Stimulated activated CD4-positive, alpha-beta T cell treated with anti-CD3 and anti-CD28 coated beads, Interleukin-1b, Interleukin-23, amount 100 ng/mL, for 48 hours (primary cell): ENCODE data around the gene EHBP1L1.

Source experiments
- DNase-seq: peaks from one replicate; pipeline ENCODE4 v3.0.0-alpha.2; 2020

Gene EHBP1L1

DNA sequence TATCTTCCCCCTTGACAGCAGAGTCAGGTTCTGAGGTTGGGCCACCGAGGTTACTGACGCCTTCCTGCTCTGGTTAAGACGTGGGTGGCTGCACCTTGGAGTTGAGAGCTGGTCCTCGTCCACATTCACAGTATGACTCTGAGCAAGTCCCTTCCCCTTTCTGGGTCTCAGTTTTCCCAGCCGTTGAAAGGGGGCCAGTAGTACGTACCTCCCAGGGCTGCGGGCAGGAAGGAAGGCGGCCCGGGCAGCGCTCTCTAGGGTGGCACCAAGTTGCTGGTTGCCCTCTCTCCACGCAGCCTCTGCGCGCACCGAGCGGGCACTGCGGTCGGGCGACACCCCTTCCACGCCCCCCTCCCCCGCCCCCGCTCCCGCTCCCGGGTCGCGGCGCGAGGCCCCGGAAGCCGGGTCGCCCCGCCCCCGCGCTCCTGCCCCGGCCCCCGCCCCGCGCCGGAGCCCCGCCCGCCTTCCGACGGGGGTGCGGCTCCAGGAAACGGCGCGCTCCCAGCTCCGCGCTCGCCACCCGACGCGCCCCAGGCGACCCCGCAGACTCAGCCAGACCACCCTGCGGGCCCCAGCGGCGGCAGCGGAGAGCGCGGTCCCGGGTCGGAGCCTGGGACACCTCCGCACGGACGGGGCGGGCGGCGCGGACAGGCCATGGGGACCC lies at the start of gene EHBP1L1:
Gene EHBP1L1, plus strand, starts transcription at position 486 of the 664 bp plus-strand sequence. CDS start 250 bp downstream, outside the sequence.
- peak; percentile 74 for DNase-seq

DNA sequence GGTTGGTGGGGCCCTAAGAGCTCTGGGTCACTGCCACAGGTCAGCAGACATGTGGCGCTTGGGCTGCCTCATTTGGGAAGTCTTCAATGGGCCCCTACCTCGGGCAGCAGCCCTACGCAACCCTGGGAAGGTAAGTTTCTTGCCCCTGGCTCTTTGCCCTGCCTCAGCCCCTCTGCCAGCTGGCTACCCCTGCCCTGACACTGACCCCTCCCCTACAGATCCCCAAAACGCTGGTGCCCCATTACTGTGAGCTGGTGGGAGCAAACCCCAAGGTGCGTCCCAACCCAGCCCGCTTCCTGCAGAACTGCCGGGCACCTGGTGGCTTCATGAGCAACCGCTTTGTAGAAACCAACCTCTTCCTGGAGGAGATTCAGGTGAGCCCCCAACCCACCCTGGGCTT lies 49.1 kb upstream of the EHBP1L1 start:
- DNase-seq, result no peak

DNA sequence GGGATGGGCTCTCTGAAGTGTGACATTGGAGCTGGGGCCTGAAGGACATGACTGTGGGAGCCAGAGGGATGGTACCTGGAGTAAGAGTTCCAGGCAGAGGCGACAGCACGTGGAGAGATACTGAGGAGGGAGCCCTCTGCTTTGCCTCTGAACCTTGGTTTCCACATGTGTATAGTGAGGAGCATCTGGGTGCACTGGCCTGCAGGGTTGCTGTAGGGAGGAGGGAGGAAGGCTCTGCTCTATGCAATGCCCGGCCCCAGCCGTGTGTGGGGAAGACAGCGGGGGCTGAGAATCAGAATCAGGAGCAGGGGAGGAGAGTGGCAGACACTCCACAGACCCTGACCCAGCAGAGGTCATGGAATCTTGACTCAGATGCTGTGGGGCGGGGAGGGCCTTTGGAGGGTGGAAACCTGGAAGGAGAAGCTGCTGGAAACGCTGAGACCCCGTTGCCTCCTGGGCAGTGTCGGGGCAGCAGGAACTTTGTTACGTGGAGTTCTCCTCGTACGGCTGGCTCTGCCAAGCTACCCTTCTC lies 47.0 kb upstream of the EHBP1L1 start:
- DNase-seq, result no peak

DNA sequence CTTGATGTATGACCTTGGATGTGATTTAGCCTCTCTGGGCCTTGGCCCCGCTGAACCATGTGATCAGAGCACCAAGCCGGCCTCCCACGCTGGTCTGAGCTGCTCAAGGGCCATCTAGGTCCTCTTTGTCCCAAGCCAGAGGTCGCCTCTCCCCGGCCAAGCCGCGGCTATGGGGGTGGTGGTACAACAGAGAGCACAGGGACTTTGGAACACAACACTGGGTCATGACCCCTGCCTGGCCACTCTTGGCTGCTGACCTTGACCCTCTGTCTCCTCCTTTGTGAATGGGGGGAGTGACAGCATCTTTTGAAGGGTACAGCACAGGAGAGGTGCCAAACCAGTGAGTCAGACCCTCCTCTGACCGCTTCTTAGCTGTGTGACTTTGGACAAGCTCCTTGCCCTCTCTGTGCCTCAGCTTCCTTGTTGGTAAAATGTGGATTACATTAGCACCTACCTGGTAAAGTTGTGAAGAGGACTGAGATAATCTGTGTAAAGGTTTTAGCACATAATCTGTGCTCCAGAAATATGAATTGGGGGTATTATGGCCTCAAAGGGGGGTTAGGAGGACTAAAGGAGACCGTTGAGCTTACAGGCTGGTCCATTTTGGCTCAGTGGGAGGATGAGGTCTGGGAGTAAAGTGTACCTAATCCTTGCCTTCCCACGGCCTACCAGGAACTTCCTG lies 46.2 kb upstream of the EHBP1L1 start:
- no peak for DNase-seq

DNA sequence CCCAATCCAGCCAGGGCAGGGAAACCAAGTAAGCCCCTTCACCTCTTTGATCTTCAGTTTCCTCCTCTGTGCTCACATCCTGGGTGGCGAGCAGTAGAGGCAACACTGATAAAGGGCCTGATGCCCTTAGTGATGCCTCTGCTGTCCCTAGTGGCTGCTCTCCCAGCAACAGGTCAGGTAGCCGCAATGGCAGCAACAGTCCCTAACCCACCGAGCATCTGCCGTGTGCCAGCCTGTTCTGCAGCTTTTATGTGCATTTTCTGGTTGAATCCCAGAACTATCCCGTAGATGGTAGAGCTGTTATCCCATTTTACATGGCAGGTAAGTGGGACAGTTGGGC lies 45.7 kb upstream of the EHBP1L1 start:
- no peak for DNase-seq

DNA sequence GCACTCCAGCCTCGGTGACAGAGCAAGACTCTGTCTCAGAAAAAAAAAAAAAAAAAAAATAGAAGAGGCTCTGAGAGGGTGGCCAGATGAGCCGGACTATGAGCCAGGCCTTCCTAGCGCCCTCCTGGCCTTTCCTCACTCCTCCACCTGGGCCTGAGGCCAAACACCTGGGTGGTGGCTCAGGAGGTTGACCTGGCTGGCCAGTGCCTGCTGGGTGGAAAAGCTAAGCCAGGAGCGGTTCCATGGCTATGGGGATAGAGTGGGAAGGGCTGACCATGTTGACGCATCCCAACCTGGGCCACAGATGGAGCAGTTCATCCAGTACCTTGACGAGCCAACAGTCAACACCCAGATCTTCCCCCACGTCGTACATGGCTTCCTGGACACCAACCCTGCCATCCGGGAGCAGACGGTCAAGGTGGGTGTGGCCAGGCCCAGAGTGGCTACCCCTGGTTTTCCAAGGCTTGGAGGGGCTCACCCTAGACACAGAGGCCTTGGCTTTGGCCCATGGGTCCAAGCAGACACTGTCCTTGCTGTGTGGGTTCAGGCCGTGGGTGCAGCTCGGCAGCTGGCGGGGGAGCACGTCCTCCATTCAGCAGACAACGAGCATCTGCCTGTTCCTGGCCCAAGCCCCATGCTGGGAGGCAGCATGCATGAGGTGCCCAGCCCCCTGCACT lies 43.3 kb upstream of the EHBP1L1 start:
- DNase-seq, result no peak

DNA sequence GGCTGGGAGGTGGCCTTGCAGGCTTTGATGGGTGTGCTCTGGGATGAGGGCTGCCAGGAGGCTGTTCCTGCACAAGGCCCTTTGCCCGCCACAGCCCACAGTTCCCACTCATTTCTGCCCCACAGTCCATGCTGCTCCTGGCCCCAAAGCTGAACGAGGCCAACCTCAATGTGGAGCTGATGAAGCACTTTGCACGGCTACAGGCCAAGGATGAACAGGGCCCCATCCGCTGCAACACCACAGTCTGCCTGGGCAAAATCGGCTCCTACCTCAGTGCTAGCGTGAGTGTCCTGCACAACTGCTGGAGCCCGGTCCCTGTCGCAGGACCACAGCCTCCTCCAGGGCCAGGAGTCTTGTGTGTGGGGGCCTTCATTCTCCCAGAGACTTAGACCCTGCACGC lies 40.8 kb upstream of the EHBP1L1 start:
- DNase-seq, result no peak

DNA sequence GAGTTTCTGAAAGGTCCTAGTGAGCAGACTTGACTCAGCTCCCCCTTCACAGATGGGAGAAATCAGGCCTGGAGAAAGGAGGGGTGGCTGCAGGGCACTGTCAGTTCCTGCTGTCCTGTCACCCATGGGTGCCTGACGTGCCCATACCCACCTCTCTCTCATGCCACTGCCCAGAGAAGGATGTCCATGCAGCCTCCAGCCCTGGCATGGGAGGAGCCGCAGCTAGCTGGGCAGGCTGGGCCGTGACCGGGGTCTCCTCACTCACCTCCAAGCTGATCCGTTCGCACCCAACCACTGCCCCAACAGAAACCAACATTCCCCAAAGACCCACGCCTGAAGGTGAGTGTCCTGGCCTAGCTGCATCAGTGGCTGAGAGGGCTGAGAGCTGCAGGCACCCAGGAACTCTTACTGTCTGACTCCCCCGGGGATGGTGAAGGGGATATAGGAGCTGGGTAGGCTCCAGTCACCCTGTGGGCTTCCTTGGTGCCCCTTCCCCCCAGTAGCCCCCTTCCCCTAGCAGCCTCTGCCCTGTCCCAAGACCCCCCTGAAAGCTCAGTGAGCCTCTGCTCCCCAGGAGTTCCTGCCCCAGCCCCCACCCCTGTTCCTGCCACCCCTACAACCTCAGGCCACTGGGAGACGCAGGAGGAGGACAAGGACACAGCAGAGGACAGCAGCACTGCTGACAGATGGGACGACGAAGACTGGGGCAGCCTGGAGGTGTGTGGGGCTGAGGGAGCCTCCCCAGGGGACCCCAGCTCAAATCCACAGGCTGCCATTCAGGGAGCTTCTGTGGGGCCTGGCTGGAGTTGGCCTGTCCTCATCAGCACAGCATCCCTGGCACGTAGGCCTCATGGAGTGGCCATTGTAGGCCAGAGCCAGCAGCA lies 39.2 kb upstream of the EHBP1L1 start:
- no peak for DNase-seq

DNA sequence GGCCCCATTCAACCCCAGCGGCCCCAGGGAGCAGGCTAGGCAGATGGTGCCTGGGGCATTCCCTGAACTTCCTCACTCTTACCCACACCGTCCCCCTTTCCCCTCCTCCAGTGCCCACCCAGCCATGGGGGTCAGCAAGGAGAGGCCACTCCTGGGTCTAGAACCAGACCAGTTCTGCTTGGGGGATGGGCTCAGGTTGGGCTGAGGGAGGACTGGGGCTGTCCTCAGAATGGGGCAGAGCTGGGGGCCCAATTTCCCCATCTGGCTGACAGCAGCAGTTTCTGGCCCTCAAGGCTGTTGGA lies 38.6 kb upstream of the EHBP1L1 start:
- DNase-seq, result no peak

DNA sequence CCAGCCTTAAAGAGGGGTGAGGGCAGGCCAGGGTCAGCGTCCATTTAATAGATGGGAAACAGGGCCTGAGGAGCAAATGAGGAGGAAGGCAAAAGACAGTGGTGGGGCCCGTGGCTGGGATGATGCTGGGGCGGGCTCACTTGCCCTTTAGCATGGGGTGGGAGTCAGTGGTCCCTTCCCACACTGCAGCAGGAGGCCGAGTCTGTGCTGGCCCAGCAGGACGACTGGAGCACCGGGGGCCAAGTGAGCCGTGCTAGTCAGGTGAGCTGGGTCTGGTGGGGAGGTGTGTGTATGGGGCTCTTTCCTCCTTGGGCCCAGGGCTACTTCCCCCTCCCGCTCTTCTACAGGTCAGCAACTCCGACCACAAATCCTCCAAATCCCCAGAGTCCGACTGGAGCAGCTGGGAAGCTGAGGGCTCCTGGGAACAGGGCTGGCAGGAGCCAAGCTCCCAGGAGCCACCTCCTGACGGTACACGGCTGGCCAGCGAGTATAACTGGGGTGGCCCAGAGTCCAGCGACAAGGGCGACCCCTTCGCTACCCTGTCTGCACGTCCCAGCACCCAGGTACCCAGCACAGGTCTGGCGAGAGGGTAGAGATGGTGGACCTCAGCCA lies 38.1 kb upstream of the EHBP1L1 start:
- no peak for DNase-seq

DNA sequence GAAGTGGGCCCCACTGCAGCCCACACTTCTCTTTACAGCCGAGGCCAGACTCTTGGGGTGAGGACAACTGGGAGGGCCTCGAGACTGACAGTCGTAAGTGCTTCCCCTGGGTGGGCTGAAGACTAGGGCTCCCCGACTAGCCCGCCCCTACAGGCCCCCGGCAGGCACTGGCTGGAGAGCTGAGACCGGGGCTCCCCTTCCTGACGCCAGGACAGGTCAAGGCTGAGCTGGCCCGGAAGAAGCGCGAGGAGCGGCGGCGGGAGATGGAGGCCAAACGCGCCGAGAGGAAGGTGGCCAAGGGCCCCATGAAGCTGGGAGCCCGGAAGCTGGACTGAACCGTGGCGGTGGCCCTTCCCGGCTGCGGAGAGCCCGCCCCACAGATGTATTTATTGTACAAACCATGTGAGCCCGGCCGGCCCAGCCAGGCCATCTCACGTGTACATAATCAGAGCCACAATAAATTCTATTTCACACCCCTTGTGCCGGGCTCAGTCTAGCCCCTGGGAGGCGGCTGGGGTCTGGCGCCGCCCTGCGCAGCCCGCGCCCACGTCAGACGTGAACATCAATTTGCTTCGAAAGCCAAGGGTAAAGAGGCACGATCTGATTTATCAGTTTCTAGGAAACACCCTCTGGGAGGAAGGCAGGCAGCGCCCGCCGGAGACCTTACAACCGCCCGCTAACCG lies 37.5 kb upstream of the EHBP1L1 start:
- no peak for DNase-seq

DNA sequence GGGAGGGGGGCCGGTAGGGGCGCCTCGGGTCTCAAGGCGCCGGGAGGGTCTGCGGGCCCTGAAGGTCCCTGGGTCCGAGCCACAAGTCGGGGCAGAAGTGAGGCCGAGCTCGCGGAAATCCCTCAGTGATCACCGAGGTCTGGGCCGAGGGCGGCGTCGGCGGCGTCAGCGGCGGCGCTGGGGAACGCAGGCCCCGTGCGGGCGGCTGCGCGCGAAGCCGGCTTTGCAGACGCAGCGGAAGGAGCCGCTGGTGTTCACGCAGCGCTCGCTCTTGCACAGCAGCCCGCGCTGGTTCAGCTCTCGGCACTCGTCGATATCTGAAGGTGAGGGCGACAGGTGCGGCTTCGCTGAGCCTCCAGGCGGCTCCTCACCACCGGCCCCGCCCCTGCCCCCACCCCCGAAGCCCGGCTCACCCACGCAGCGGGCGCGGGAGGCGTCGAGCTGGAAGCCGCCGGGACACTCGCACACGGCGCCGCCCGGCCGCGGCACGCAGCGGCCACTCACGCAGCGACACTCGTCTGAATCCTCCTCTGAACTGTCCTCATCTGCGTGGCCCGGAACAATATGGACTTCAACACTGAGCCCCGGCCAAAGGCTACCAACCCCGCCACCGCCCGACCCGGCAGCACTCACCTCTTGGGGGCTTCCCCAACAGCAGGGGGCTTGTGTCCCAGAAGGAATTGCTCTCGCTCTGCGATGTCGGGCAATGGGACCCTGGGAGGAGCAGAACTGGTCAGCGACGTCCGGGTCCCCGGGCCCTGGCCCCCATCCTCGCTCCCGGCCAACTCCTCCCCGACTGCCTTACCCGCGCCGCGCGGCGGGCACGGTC lies 36.7 kb upstream of the EHBP1L1 start:
- no peak for DNase-seq

DNA sequence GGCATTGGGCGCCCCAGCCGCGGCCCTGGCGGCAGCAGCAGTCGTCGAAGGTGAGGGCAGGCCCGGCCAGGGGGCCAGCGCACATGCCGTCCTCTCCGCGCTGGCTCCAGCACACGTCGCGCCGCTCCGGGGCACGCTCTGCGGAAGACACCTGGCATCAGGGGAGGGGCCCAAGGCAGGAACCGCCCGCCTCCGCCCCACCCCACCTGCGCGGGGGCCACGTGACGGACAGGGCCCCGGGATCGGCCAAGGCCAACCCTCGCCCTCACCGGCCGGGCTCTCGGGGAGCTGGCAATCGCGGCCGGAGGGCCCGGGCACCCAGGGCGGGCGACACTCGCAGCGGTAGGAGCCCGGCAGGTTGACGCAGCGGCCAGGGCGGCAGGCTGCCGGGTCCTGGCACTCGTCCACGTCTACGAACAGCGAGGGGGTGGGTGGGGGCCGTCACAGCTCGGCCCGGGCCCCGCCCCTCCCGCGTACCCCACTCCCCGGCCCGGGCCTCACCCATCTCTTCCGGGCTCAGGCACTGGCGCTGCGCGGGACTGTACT lies 36.0 kb upstream of the EHBP1L1 start:
- no peak for DNase-seq

DNA sequence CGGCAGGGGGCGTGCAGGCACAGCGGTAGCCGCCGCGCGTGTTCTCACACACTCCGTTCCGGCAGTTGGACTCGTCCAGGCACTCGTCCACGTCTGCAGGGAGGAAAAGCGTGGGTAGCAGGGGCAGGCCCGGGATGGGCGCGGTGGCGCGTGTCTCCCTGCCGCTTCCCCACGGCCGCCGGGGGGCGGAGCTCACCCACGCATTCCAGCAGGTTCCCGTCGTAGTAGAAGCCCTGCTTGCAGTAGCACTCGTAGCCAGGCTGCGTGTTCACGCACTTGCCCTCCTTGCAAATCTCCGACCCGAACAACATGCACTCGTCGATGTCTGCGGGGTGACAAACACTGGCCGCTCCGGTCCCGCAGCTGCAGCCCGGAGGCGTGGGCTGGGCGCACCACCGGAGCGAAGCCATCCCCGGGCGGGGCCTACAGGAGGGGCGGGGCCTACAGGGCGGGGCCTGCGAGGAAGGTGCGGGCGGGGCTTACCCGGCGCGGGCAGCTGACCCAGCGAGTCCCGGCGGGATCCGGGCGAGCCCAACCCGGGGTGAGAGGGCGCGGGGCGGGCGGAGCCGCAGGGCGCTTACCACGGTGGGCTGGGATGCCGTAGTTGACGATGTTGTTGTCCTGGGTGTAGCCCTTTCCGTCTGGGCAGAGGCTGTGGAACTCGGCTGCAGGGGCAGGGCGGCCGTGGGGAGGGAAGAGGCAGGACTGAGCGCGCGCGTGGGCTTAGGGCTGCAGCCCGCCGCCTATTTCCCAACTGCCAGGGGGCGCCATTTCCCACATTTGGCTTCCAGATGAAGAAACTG lies 35.4 kb upstream of the EHBP1L1 start:
- peak; percentile 89 for DNase-seq

DNA sequence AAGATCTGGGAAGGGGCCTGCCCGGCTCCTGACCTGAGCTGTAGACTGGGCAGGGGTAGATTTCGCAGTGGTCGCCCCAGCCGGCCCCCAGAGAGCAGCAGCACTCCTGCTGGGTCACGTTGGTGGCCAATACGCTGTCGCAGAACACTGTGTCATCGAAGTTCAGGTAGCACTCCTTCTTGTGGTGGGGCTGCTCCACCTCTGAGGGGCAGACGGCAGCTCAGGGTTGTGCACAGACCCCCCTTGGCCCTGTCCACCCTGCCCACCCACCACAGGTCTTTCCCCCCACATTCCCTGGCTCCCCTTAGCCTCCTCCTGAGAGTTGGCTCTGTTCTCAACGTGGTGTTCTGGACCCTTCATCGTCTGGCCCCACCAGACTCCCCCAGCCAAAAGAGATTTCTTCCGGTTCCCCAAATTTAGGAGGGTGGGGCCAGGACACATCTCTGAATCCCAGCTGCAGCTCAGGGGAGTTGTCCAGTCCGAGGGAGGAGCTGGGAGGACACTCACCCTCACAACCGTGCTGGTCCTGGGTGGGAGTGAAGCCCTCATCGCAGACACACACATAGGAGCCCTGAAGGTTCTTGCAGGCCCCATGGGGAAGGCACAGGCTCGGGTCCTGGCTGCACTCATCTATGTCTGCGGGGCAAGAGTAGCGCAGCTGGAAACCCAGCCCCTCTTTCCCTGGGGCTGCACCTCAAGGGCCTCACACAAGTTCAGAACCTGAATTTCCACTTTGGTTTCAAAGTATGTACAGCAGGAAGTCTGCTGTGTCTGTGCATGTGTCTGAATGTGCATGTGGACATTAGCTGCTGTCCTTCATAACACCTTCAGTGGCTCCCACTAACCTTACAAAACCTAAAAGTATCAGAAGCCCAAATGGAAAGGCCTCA lies 34.5 kb upstream of the EHBP1L1 start:
- DNase-seq, result no peak

DNA sequence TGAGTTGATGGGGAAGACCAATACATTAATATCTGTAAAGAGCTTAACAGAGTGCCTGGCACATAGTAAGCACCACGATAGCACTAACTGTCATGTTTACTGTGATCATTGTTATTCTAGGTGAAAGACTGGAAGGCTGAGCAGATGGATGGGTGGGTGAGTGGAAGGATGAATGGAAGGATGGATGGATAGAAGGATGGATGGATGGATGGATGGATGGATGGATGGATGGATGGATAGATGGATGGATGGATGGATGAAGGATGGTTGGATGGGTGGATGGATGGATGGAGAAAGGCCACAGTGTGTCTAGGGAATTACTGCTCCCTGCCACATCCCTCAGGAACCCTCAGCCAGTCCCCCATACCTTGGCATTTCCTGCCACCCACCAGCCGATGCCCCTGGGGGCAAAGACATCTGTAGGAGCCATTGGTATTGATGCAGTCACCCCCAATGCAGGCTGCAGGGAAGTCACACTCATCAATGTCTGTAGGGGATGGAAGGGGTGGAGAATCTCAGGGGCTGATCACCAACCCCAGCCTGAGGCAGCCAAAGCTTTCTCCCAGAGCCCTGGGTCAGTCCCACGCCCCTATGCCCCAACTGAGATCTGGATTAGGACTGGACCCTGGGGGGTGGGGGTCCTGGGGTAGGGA lies 33.0 kb upstream of the EHBP1L1 start:
- DNase-seq, result no peak

DNA sequence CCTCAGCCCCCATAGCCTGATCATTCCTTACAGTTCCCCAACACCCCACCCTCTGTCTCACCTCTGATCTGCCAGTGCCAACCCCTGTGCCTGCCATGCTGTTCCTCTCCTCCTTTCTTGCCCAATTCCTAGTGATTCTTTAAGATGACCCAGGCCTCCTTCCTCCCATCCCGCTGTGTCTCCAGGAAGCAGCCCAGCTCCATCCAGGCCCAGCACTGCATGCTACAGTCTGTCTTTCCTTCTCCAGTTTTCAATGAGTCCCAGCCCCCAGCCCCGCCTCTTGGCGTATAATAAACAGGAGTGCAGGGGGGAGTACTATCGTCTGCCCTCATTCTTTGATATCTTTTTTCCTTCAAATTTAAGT lies 30.0 kb upstream of the EHBP1L1 start:
- DNase-seq, result no peak

DNA sequence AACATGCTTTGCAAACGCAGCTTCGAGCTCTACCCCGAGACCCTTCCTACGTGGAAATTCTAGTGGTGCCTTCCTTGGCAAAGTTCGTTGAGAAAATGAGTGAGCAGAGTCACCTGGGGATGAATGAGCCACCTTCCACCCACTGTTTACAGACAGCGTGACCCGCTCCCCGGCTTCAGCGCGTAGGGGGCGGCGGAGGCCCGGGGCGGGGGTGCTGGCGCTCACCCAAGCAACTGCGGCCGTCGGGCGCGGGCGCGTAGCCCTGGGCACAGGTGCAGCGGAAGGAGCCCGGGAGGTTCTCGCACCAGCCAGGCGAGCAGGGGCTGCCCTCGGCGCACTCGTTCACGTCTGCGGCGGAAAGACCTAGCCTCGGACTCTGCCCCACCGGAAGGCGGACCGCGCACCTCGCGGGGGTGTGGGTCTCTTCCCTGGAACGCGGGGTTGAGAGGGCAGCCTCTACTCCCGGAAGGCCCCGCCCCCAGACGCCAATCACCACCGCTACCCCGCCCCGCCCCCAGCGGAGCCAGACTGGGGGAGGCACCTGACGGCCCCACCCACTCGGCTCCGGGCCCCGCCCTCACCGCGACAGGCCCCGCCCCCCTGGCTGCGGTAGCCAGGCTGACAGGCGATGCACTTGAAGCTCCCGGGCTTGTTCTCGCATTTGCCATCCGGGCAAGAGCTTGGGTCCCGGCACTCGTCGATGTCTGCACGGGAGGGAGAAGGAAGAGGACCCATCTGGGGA lies 29.5 kb upstream of the EHBP1L1 start:
- DNase-seq, result peak; percentile 97
